HG02870 (cell line): ENCODE results near the gene C12orf54.
"Not testable (repeated sequence)": the region's sequence is repeated elsewhere in the genome, so short reads cannot be mapped to it uniquely, and the experiment has no call there.

Source experiments
- ATAC-seq: cut with Tn5 transposase; IDR thresholded peaks from one replicate; pipeline ENCODE4 v1.9.1; 2021; ENCODE audit warnings: mild to moderate bottlenecking, moderate library complexity; ENCODE audit not compliant: unreplicated experiment

Gene C12orf54

DNA sequence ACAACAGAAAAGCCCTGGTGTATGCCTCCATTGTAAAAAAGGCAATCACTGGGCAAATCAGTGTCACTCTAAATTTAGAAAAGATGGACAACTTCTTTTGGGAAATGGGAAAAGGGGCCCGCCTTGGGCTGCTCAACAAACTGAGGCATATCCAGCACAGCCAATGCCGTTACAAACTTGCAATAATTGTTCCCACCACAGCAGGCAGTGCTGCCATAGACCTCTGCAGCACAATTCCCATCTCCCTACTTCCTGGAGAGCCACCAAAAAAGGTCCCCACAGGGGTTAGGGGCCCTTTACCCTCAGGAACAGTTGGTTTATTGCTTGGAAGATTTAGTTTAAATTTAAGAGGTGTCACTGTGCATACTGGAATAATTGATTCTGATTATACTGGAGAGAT is 26.7 kb downstream of the C12orf54 start:
- ATAC-seq, result no peak

DNA sequence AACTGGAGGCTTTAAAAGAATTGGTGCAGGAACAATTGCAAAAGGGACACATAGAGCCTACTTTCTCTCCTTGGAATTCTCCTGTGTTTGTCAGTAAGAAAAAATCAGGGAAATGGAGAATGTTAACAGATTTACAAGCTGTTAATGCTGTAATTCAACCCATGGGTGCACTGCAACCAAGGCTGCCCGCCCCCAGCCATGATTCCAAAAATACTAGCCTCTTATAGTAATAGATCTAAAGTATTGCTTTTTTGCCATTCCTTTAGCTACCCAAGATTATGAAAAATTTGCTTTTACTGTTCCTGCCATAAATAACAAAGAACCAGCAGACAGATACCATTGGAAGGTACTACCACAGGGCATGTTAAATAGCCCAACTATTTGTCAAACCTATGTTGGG is 27.8 kb downstream of the C12orf54 start:
- ATAC-seq, result no peak

DNA sequence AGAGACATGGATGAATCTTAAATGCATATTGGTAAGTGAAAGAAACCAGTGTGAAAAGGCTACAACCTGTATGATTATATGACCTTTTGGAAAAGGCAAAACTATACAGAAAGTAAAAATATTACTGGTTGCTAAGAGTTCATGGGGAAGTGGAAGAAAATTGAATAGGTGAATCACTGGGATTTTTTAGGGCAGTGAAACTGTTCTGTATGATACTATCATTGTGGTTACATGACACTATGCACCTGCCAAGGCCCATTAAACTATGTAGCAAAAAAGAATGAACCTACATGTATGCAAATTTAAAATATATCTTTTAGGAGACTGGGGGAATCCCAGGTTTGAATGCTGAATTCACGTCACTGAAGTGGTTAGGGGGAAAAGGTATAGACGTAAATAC is 30.6 kb downstream of the C12orf54 start:
- ATAC-seq, result peak; percentile 83

DNA sequence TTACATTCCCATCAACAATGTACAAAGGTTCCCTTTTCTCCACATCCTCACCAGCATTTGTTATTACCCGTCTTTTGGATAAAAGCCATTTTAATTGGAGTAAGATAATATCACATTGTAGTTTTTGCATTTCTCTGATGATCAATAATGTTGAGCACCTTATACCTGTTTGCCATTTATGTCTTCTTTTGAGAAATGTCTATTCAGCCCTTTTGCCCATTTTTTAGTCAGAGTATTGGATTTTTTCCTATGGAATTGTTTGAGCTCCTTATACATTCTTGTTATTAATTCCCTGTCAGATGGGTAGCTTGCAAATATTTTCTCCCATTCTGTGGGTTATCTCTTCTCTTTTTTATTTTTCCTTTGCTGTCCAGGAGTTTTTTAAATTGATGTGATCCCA is 32.4 kb downstream of the C12orf54 start:
- ATAC-seq, result no peak

DNA sequence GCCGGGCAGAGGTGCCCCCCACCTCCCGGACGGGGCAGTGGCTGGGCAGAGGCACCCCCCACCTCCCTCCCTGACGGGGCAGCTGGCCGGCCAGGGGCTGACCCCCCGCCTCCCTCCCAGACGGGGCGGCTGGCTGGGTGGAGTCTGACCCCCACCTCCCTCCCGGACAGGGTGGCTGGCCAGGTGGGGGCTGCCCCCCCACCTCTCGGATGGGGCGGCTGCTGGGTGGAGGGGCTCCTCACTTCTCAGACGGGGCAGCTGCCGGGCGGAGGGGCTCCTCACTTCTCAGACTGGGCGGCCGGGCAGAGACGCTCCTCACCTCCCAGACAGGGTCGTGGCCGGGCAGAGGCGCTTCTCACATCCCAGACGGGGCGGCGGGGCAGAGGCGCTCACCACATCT is 38.1 kb downstream of the C12orf54 start:
- not testable (repeated sequence) for ATAC-seq

DNA sequence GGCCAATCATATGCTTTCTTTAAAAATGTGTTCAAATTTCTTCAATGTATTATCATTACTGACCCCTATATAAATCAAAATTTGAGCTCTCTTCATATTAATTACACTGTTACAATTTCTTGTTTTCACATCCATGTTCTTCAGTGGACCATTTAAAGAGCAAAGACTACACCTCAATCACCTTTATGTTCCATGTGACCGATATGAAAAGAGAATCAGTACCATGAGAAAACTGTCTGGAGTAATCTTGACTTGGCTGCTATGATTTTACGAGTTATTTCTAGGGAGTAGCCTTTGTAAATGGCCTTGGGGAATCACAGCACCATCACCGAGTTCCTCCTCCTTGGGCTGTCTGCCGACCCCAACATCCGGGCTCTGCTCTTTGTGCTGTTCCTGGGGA is 43.0 kb downstream of the C12orf54 start, which contains the start of gene OR8S1:
Gene OR8S1 (plus strand): TSS at position 301 of the 400 bp plus-strand sequence. CDS start 0 bp downstream, at position 301.
- no peak for ATAC-seq

DNA sequence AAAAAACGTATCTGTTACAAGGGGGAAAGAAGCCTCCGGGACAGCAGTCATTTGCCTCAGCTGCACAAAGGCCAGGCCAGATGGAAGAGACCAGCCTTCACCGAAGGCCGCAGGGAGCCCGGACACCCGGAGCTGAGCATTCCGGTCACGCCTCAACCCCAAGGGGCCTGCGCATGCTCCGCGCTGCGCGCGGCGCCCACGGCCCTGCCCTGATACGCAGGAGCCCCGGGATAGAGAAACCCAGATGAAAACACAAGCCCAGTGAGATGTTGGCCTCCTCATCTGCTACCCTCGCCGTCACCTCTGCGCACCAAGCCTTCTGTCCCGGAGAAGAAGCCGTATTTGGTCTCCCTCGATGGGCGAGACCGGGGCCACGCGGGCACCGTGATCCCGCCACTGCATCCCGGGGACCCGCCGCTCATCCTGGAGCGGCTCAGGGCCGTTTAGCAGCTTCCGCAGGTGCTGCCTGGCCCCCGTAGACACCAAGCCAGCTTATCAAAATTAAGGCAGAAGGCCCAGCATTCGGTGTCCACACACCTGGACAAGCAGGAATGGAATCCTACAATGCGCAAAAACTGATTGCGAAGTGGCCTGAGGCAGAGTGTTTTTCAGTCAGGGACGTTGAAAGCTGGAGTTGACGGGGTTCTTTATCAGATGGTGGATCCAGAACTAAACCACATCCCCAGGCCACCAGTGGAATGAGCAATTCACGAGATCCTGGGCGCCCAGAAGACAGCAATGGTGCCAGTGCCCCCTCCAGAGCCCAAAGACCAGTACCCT is 45.8 kb downstream of the C12orf54 start:
- no peak for ATAC-seq

DNA sequence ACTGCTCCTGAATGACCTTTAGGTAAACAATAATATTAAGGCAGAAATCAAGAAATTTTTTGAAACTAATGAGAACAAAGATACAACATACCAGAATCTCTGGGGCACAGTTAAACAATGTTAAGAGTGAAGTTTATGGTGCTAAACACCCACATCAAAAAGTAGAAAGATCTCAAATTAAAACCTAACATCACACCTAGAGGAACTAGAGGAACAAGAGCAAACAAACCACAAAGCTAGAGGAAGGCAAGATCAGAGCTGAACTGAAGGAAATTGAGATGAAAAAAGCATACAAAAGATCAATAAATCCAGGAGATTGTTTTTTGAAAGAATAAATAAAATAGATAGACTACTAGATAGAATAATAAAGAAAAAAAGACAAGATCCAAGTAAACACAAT is 50.3 kb downstream of the C12orf54 start:
- ATAC-seq, result no peak

DNA sequence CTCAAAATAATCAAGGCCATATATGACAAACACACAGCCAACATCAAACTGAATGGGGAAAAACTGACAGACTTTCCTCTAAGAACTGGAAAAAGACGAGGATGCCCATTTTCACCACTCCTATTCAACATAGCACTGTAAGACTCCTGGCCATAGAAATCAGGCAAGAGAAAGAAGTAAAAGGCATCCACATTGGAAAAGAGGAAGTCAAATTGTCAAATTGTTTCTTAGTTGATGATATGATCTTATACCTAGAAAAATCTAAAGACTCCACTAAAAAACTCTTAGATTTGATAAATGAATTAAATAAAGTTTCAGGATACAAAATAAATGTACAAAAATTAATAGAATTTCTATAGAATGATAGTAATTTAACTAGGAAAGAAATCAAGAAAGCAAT is 54.3 kb downstream of the C12orf54 start:
- no peak for ATAC-seq

DNA sequence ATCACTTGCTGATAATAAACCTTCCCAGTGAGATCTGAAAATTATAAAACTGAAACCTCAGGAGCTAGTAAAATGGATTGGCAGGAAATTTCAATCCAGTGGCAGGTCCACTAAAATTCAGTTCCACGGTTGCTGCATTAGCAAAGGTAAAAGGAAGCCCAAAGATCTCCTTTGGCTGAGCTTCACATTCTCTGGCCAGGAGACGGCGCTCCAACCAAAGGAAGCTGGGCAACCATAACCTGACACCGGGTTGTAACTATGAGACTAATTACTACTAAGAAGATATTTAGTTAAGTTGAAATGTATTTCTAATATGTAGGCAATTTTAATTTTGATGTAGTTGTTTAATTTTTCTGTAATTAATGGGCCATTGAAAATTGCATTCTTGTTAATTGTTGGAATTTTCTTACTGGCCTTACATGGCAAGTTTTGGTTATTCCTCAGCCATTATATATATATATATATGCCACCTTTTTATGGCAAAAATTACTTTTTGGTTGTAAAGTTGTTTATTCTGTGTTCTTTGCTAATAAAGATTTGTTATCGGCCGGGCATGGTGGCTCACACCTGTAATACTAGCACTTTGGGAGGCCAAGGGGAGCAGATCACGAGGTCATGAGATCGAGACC is 60.1 kb downstream of the C12orf54 start:
- ATAC-seq, result no peak

DNA sequence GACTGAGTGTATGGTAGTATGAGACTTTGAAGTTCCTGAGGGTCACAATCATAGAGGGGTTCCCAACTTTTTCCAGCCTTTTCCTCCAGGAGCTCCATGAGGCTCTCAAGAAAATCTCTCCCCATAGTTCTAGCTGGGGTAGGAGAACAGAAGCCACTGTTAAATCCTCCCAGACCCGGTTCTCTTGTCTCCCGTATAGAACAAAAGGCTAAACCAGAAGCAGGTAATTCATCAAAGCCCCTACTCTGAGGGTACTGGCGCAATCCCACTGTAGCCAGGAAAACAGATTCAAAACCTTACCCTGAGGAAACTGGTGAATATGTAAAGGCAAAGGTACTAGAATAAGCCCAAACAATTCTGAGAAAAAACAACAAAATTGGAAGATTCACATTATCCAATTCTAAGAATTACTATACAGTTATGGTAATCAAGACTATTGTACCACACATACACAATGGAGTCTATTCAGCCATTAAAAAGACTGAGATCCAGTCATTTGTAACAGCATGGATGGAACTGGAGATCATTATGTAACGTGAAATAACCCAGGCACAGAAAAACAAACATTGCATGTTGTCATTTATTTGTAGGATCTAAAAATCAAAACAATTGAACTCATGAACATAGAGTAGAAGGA is 63.7 kb downstream of the C12orf54 start:
- ATAC-seq, result no peak
